Activated CD4-positive, alpha-beta T cell treated with anti-CD3 and anti-CD28 coated beads for 24 hours (primary cell): ENCODE results near the gene SLC35B1.
"Not testable (repeated sequence)": the region's sequence is repeated elsewhere in the genome, so short reads cannot be mapped to it uniquely, and the experiment has no call there.

Experiments
- DNase-seq, 2 donors: peaks; one replicate each; pipeline ENCODE4 v3.0.0-alpha.2; 2020; ENCODE audit warnings: low read depth in 2 of 2

SLC35B1 gene

GRCh38 chr17:49673679-49674078 is 34.1 kb downstream of the SLC35B1 start:
- DNase-seq, result not testable (repeated sequence)

GRCh38 chr17:49670641-49671040 is 37.1 kb downstream of the SLC35B1 start:
- no peak for DNase-seq

DNA sequence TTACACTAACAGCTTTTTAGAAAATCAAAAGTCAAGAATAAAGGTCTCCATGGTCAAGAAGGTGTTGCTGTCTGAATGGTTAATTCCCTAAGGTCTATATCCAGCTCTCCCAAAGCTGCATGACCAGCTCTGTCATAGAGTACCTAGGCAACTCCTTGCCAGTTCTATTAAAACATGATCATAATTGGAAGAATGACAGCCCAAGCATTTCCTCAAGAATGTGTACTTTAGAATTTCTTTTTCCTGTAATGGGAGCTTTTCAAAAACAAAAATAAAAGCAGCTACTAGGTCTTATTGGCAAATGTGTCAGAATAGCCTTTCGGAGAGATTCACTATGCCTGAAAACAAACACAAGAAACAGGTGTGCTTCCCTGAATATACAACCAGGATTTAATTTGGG is 37.8 kb downstream of the SLC35B1 start:
- DNase-seq, result no peak

- no peak for DNase-seq
Observed at GRCh38 chr17:49667854-49668253, 39.9 kb downstream of the SLC35B1 start.

GRCh38 chr17:49664706-49665211 is 43.0 kb downstream of the SLC35B1 start:
- no peak for DNase-seq

GRCh38 chr17:49659661-49660382 is 47.9 kb downstream of the SLC35B1 start:
- no peak for DNase-seq

GRCh38 chr17:49656247-49656646 is 51.5 kb downstream of the SLC35B1 start:
- no peak for DNase-seq
